A549 treated with DMSO at 1 μM for 4 hours (cell line): ENCODE measurements around the gene ZNF77. TPM values are rescaled to one million over a fixed set of nuclear protein-coding genes. Genes with fewer than 3 reads are reported as not detected.

Source experiments
- total RNA-seq: library from RNA; stranded (reverse); fragments of 200-300 nt; extraction: Qiagen RNA extraction; gene quantifications from 5 replicates; pipeline ENCODE4 v1.2.3, GENCODE V29; 2022; ENCODE audit warnings: low read depth

The ZNF77 gene
- 1.3 to 2.4 TPM (median 1.8 TPM) in 5 replicates for total RNA-seq

GRCh38 chr19:2944775-2945574, at the start of gene ZNF77:
ZNF77 (minus strand) TSS chr19:2944971; CDS start chr19:2944840, 131 bp downstream.

GRCh38 chr19:2977001-2977745, 32.4 kb upstream of the ZNF77 start, which contains the start of gene TLE6:
TLE6 (plus strand) TSS chr19:2977564; CDS start chr19:2978234, 670 bp downstream.

GRCh38 chr19:2900296-2901252, 44.2 kb downstream of the ZNF77 start, which contains the start of gene ZNF57:
ZNF57 (plus strand) TSS chr19:2900928; CDS start chr19:2901046, 118 bp downstream.

Other genes with a start within 250 kb of the ZNF77 start
- 0.02 to 0.09 TPM (median 0.07 TPM) in 4 of 5 replicates, not detected in the other for gene GNG7, start 242.3 kb downstream of the ZNF77 start, total RNA-seq
- gene DIRAS1, start 223.6 kb downstream of the ZNF77 start, total RNA-seq: 3.5 to 4.3 TPM (median 4.1 TPM) in 5 replicates
- gene SLC39A3, start 205.0 kb downstream of the ZNF77 start, total RNA-seq: 24.0 to 31.6 TPM (median 29.6 TPM) in 5 replicates
- 58.5 to 83.0 TPM (median 72.7 TPM) in 5 replicates for gene SGTA, start 161.7 kb downstream of the ZNF77 start, total RNA-seq
- 84.8 to 111 TPM (median 96.4 TPM) in 5 replicates for gene THOP1, start 159.5 kb downstream of the ZNF77 start, total RNA-seq
- 0.55 to 1.1 TPM (median 1.0 TPM) in 5 replicates for gene ZNF554, start 125.1 kb downstream of the ZNF77 start, total RNA-seq
- gene ZNF555, start 103.5 kb downstream of the ZNF77 start, total RNA-seq: 2.2 to 2.3 TPM (median 2.3 TPM) in 5 replicates
- 0.07 to 0.21 TPM in 2 of 5 replicates, not detected in the others for gene ZNF556, start 77.6 kb downstream of the ZNF77 start, total RNA-seq
- 1.6 to 2.7 TPM (median 2.2 TPM) in 5 replicates for gene ZNF57, start 44.0 kb downstream of the ZNF77 start, total RNA-seq
- 4.1 to 6.1 TPM (median 5.0 TPM) in 5 replicates for gene TLE6, start 32.6 kb upstream of the ZNF77 start, total RNA-seq
- 2.2 to 3.3 TPM (median 2.5 TPM) in 5 replicates for gene TLE2, start 84.3 kb upstream of the ZNF77 start, total RNA-seq
- gene TLE5, start 117.5 kb upstream of the ZNF77 start, total RNA-seq: 189 to 253 TPM (median 225 TPM) in 5 replicates
- gene GNA11, start 149.4 kb upstream of the ZNF77 start, total RNA-seq: 31.5 to 36.8 TPM (median 33.2 TPM) in 5 replicates
- 0.08 to 0.11 TPM (median 0.09 TPM) in 4 of 5 replicates, not detected in the other for gene GNA15, start 191.1 kb upstream of the ZNF77 start, total RNA-seq
- gene S1PR4, start 233.8 kb upstream of the ZNF77 start, total RNA-seq: 0.11 to 0.20 TPM (median 0.17 TPM) in 4 of 5 replicates, not detected in the other
- 63.3 to 92.7 TPM (median 83.7 TPM) in 5 replicates for gene NCLN, start 241.0 kb upstream of the ZNF77 start, total RNA-seq